GM21619 (cell line): ENCODE measurements around the gene USP1.

Source experiments
- ATAC-seq: cut with Tn5 transposase; IDR thresholded peaks from one replicate; pipeline ENCODE4 v1.9.1; 2021; ENCODE audit not compliant: unreplicated experiment

The USP1 gene

GRCh38 chr1:62481681-62482080 lies 44.8 kb downstream of the USP1 start:
- ATAC-seq = no peak

DNA sequence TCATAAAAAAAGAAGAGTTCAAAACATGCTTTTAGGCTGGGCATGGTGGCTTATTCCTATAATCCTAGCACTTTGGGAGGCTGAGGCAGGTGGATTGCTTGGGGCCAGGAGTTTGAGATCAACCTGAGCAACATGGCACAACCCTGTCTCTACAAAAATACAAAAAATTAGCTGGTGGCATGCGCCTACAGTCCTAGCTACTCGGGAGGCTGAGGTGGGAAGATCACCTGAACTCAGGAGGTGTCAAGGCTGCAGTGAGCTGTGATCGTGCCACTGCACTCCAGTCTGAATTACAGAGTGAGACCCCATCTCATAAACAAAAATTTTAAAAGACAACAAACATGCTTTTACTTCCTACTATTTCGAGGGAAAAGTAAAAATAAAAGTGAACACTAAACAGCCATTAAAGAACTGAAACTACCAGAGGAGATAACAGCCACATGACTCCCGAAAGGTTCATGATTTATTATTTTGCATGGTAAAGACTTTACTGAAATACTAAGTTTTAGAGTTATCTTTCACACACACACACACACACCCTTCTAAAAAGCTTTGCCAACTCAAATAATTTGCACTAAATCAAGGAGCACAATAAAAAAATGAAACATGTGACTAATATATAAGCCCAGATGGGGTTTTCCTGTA lies 48.1 kb downstream of the USP1 start:
- no peak for ATAC-seq

DNA sequence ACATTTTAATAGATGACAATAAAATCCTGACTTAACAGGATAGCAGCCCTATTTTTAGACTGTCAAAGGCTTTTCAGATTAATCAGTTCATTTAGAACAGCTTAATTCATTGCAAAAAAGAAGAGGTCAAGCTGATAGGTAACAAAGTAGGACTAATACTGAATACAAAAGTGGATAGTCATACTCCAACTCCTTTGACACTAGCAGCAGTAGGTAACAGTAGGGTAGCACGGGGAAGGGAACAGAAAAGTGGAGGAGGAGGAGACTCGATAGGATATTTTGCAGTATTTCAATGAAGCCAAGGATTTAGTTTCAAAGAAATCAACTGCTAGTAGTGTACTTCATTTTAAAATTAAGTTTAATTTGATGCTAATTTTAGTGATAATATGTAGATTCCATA lies 51.1 kb downstream of the USP1 start:
- ATAC-seq = no peak

DNA sequence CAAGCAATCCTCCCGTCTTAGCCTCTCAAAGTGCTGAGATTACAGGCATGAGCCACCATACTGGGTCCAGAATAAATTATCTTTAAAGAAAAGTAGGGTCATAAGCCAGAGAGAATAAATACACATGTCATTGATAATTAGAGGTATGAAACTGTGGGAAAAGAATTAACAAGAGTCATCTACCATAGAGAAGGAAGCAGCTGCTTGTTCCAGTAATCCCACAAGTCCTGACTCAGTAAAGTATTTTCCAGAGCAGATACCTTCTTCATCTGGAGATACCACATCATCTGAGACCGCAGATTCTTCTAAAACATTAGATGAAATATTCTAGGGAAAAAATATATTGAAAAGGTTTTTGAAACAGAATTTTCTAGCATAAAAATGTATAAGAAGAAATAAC lies 55.7 kb downstream of the USP1 start:
- no peak for ATAC-seq

DNA sequence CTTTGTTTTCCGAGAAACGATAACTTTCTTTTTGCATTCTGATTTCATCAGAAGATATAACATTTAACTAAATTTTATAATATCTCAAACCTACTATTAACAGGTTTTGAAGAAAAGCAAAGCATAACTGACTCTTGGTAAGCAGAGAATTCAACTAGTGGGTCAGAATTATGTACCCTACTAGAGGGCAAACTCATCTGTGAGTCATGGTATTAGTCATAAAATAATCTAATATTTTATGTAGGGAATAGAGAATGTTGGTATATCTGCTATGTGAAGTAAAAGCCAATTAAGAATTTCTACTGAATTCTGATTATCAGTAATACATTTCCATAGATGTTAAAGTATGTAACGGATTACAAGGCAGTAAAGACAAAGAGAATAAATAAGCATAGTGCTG lies 56.8 kb downstream of the USP1 start:
- ATAC-seq = no peak

- ATAC-seq = no peak
Measured at GRCh38 chr1:62494137-62494536, 57.3 kb downstream of the USP1 start.

GRCh38 chr1:62500210-62500609 lies 63.4 kb downstream of the USP1 start:
- ATAC-seq = no peak
